ENCODE data around the gene PRKAR1B.
A peak's percentile ranks its signal among the peaks of the same experiment; 100 is the strongest.

Gene PRKAR1B

DNA sequence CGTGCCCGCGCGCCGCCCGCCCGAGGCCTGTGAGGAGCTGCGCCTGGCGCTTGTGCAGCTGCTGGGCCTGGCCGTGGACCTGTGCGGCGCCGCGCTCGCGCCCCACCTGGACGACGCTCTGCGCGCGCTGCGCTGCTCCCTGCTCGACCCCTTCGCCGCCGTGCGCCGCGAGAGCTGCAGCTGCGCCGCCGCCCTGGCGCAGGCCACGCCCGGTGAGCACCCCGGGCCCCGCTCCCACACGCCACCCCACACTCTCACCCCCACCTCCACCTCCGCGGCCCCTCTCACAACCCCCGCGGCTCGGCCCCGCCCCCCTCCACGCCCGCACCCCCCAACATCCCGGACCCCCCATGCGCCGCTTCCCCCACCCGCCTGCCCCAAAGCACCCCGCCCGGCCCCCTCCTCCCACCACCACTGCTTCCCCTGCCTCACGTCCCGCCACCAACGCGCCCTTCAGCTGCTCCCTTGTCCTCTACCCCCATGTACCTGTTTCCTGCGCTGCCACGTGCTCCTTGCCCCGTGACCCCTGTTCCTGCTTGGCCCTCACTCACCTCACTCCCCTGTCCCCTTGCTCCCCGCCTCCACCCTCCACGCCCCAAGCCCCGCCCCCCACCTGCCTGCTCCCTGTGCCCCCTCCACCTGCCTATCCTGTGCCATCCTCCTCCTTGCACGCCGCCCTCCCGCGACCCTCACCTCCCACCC, at the start of gene PRKAR1B:
TSS of gene PRKAR1B (minus strand) at position 178 of the 702 bp plus-strand sequence. CDS start 15,776 bp downstream, outside the sequence.
- peak in 1 of 2 donors; percentile 8 for DNase-seq (ENCODE audit: extremely low read depth in 1 of 2, low read depth in 1 of 2)

DNA sequence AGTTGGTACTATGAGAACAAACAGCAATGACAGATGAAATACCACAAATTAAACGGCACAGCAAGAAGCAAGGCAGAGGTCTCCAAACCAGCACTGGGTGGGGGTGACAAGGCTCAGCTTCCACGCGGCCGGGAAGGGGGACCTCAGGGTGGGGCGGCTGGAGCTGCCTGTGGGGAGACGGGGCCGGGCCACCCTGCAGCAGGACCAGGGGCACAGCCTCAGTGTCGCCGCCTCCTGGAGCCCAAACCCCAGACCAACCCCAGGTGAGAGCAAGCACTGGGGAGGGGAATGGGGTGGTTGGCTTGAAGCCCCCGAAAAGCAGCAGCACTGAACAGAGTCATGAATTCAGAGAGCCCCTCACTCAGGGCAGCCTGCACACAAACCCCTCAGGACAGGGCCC, 49.3 kb upstream of the PRKAR1B start:
- DNase-seq (ENCODE audit: extremely low read depth in 1 of 2, low read depth in 1 of 2) = no peak

DNA sequence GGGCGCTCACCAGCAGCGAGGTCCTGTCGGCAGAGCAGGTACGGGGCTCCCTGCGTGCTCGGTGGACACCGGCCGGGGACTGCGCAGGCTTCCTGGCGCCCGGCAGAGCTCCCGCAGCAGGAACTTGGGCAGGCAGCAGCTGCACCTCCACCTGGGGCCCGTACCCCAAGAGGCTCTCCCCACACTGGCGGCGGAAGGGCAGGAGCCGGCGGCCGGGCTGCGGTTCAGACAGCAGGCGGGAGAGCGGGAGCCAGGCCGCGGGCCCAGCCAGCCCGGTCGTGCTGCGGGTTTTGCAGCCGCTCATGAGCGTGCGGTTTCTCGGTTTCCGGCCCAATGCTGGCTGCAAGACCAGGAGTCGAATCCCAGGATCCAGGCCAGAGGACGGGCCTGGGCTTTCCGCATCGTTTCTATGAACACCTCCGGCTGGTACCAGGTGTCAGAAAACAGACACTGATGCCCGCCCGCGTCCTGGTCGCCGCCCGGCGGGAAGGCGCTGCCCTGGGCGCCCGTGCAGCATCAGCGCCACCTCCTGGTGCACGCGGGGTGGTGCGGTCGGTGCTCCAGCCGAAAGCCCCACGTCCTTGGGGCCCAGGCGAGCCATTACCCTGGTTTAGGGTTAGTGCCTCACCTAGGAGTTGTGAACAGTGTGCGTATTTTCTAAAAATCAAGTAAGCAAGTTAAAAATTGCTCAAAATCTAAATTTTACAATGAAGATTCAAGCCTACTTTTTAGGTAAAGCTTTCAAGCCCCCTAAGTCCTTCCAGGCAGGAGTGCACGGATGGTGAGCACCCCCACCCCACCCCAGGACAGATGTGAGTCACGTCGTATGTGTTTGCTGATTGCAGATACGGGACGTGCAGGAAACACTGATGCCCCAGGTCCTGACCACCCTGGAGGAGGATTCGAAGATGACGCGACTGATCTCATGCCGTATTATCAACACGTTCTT, 47.4 kb upstream of the PRKAR1B start:
- DNase-seq (ENCODE audit: extremely low read depth in 1 of 2, low read depth in 1 of 2) = peak; percentile 16 to 48

DNA sequence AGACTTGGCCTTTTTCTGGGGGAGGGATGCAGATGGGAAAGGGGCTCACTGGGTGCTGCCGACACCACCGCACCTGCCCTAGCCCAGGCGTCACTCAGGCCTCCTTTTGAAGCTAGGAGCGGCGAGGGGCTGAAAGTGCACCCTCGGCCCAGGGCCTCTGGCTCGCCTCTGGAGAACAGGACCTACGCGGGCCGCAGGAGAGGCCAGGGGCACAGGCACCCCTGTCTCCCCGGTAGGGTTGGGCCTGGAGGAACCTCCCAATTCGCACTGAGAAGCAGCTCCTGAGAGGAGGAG, 46.5 kb upstream of the PRKAR1B start:
- no peak for DNase-seq (ENCODE audit: extremely low read depth in 1 of 2, low read depth in 1 of 2)

DNA sequence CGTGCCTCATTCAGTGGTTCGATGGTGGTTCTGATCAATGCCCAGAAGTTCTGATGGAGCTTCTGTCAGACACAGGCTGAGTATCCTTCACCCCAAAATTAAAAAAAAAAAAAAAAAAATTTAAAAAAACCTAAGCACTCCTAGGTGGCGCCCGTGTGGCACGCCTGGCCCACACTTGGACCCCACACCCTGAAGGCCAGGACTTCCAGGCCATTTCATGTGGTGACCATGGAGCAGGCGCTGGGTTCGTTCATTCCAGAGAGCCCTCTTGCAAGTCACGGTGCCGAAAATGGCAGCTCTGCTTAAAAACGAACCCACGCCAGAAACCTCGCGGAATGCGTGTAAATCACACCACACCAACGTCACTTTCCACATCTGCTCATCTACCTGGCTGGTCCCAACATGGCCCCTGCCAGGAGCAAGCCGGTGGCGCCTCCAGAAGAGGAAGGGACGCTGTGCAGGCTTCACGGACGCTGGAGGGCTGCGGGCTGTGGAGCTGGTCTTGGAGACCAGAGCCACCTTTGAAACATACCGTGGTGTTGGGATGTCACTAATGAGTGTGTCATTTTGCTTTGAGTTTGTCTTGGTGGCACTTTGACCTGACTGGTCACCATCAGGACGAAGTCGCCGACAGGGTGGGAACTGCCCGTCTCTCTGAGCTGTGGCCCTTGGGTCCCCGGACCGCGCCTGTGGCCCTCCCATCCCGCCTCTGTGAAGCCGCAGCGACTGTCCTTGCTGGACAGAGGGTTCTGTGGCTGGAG, 46.0 kb upstream of the PRKAR1B start:
- DNase-seq (ENCODE audit: extremely low read depth in 1 of 2, low read depth in 1 of 2) = no peak

DNA sequence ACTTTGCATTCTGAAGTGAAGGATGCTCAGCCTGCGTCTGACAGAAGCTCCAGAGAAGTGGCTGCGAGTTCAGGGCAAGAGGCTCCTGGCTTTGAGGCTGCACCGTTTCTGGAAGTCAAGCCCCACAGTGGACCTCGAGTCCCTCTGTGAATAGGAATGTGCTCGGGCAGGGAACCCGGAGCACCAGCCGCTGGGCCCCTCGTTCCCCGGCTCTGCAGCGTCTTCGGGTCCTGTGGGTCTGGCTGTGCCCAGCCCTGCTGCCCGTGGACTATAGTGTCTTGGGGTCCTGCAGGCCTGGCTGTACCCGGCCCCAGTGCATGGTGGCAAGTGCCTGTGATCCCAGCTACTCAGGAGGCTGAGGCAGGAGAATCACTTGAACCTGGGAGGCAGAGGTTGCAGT, 45.3 kb upstream of the PRKAR1B start:
- no peak for DNase-seq (ENCODE audit: extremely low read depth in 1 of 2, low read depth in 1 of 2)

DNA sequence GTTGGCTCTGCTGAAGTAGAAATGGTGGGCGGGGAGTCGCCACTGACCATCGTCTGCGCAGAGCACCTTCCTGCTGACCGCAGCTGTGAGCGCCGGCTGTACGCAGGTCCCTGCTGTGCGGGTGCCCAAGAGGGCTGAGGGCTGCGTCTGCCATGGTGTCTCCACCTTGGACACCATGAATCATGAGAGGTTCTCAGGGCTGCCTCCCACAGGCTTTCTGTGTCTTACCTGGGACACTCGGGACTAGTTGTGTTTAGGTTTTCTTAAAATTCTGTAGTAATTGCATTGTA, 44.9 kb upstream of the PRKAR1B start:
- no peak for DNase-seq (ENCODE audit: extremely low read depth in 1 of 2, low read depth in 1 of 2)

DNA sequence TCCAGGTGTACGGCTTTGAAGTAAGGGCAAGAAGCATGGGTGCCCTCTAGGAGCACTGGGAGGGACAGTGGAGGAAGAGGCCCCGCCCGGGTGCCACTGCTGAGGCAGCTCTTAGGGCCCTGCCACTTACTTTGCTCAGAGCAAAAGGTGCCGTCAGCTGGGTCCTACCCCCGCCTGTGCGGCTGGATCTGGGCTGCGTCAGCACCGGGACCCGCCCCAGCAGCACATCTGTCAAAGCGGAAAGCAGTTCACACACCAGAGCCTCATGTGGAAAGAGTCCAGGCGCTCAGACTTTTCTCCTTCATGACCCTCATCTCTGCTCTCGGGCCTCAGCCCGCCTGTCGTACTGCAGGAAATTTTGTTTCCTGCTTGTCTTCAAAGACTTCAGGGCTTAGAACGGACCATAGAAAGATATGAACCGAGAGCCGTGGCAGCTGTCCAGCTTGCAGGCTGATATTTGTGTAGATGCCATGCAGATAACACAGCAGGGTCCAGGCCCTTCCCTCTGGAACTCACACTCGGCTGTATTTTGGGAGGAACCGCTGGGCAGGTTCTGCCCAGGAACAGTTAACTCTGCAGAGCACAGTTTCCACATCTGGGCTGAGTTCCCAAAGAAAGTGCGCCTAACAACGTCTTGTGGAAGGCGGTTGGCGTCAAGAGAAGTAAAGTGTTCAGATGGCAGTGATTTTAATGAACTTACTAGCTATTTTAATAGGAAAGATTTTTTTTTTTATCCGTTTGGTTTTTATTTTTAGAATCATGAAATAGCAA, 44.3 kb upstream of the PRKAR1B start:
- DNase-seq (ENCODE audit: extremely low read depth in 1 of 2, low read depth in 1 of 2) = no peak

DNA sequence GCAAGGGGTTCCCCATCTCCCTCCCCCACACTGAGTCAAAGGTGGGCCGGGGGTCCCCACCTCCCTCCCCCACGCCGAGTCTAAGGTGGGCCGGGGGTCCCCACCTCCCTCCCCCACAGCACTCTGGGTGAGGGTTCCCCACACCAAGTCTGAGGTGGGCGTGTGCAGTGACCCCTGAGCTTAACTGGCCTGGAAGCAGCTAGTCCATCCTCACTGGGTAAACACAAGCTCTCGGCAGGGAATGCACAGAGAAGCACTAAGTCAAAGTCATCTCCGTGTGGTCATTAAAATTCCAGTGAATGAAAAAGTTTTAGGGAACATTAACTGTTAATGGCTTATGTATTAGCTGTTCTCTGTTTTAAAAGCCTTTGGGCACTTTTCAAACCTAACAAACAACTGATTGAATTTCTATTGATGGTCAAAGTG, 43.7 kb upstream of the PRKAR1B start:
- no peak for DNase-seq (ENCODE audit: extremely low read depth in 1 of 2, low read depth in 1 of 2)

DNA sequence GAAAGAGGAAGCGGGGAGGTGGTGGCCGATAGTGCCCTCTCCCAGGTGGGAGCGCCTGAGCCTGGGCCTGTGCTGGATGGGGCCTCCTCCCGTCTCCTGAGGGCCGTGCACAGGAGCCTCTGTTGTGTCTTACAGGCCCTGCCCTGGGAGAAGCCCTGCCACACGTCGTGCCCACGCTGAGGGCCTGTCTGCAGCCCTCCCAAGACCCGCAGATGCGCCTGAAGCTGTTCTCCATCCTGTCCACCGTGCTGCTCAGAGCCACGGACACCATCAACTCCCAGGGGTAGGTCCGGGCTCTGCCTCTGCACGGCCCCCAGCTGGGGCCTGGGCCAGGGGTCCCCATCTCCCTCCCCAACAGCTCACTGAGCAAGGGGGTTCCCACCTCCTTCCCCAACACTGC, 43.3 kb upstream of the PRKAR1B start:
- DNase-seq (ENCODE audit: extremely low read depth in 1 of 2, low read depth in 1 of 2) = no peak

DNA sequence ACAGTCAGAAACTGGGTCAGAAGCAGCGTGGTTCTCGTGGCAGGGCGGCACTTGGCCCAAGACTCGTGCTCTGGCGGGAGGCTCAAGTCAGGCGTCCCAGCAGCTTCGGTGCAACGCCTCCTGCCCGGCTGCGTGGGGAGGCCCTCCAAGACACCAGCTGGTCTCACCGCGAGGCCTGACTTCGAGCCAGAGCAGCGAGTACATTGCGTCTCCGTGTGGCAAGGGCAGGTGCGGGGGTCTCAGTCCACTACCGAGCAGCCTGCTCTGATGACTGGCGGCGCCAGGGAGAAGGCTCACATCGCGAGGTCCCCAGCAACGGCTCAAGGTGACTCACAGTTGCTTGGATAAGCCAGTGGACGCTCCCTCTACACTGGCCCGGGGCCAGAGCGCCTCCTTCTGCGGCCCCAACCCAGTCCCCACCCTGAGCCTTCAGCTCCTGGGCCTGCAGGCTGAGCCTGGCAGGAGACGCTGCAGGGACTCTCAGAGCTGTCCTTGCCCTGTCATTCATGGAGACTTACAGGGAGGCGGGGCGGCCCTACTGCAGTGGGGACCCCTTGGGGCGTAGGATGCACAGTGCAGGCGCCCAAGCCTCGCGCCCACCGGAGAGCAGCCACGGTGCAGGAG, 41.9 kb upstream of the PRKAR1B start:
- no peak for DNase-seq (ENCODE audit: extremely low read depth in 1 of 2, low read depth in 1 of 2)

DNA sequence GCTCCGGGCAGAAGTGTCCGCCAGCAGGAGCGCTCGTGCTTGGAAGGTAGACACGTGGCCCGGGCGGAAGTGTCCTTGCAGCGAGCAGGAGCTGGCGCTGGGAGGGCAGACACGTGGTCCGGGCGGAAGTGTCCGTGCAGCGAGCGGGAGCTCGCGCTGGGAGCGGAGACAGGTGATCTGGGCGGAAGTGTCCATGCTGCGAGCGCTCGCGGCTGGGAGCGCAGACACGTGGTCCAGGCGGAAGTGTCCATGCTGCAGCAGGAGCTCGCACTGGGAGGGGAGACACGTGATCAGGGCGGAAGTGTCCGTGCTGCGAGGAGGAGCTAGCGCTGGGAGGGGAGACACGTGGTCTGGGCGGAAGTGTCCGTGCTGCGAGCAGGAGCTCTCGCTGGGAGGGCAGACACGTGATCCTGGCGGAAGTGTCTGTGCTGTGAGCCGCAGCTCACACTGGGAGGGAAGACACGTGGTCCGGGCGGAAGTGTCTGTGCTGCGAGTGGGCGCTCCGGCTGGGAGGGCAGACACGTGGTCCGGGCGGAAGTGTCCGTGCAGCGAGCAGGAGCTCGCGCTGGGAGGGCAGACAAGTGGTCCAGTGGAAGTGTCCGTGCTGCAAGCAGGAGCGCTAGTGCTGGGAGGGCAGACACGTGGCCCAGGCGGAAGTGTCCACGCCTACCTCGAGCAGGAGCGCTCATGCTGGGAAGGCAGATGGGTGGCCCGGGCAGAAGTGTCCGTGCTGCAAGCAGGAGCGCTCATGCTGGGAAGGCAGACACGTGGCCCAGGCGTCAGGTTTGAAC, 41.1 kb upstream of the PRKAR1B start:
- DNase-seq (ENCODE audit: extremely low read depth in 1 of 2, low read depth in 1 of 2) = no peak

DNA sequence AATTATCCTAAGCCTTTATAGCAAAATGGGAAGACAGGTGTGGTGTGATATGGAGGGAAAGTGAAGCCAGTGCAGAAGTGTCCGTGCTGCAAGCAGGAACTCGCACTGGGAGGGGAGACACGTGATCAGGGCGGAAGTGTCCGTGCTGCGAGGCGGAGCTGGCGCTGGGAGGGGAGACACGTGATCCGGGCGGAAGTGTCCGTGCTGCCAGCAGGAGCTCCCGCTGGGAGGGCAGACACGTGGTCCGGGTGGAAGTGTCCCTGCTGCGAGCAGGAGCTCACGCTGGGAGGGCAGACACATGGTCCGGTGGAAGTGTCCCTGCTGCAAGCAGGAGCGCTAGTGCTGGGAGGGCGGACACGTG, 40.5 kb upstream of the PRKAR1B start:
- DNase-seq (ENCODE audit: extremely low read depth in 1 of 2, low read depth in 1 of 2) = no peak

DNA sequence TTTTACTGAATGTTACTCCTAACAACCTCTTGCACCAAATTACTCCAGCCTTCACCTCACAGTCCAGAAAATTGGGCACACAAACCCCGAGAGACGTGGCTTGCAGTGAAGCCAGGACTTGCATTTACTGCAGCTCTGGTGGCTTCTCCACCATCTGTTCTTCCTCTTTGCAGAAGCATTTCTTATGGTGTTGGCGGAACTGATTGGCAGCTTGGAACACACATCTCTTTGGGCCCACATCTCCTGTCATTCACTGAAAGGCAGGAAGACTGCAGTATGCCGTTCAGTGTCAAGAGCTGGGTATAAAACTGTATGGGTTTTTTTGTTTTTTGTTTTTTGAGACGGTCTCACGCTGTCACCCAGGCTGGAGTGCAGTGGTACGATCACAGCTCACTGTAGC, 38.3 kb upstream of the PRKAR1B start:
- no peak for DNase-seq (ENCODE audit: extremely low read depth in 1 of 2, low read depth in 1 of 2)

DNA sequence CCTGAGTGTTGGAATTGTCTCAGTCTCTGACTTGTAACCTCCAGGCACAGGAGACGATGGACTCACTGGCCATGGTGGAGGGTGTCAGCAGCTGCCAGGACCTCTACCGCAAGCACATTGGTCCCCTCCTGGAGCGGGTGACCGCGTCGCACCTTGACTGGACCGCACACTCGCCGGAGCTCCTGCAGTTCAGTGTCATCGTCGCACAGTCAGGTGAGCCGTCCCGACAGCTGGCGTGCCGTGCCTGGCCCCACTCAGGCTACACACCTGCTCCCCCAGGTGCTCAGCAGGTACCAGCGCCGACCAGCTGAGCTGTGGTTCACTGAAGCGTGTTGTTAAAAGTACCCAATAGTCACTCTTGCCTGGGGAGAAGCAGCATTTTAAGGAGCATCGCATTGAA, 36.7 kb upstream of the PRKAR1B start:
- no peak for DNase-seq (ENCODE audit: extremely low read depth in 1 of 2, low read depth in 1 of 2)

DNA sequence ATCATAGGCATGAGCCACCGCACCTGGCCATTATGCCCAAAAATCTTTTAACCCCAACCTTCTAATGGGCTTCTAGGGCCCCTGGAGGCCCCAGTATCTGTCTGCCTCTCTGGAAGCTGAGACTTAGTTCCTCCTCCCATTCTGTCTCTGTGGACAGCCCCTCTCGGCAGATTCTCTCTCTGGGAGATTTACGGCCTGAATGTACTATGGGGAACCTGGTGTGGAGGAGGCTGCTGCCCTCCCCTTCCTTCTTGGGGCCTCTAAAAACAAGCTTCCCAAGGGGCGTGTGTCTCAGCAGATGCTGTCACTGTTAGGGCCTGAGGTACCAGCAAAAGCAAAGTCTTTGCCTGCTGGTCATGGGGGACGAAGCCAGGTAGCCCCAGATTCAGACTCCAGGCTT, 35.8 kb upstream of the PRKAR1B start:
- no peak for DNase-seq (ENCODE audit: extremely low read depth in 1 of 2, low read depth in 1 of 2)

DNA sequence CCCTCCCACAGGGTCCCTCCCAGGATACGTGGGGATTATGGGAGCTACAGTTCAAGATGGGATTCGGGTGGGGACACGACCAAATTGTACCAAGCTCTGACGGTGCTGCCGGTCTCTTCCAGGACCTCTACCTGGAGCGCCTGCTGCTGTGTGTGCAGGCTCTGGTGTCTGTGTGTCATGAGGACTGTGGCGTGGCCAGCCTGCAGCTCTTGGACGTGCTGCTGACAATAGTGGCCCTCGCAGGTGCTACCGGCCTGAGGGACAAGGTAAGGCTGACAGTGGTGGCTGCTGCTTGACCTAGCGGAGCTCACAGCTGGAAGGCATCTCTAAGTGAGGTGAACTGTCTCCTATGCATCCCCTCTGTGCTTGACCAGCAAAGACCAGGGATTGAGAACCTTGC, 34.5 kb upstream of the PRKAR1B start:
- no peak for DNase-seq (ENCODE audit: extremely low read depth in 1 of 2, low read depth in 1 of 2)

DNA sequence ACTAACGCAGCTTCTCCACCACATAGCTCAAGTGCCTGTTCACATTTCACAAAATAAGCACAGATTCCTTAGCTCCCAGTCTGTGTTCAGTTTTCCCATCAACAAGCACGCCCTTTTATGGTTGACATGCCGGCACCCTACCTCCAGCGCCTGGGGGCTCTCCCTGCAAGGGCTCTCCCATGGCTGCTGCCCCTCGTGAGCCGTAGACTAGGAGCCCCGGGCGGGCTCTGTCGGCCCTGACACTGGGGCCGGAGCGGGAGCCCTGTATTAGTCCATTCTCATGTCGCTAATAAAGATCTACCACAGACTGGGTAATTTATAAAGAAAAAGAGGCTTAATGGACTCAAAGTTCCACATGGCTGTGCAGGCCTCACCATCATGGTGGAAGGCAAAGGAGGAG, 34.0 kb upstream of the PRKAR1B start:
- DNase-seq (ENCODE audit: extremely low read depth in 1 of 2, low read depth in 1 of 2) = no peak

DNA sequence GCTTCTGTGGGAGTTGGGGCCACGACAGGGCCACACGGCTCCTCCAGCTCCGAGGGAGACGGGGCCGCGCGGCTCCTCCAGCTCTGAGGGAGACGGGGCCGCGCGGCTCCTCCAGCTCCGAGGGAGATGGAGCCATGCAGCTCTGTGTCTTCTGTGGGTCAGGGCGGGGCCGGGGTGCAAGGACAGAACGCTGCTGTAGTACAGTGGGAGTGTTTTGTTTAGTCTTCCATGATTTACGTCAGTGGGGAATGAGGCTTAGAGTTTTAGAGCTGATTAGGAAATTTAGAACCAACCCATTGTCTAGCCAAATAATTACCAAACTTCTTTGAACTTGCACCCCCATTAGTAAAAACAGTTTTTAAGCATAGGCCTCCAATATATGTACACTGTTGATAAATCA, 32.9 kb upstream of the PRKAR1B start:
- no peak for DNase-seq (ENCODE audit: extremely low read depth in 1 of 2, low read depth in 1 of 2)

DNA sequence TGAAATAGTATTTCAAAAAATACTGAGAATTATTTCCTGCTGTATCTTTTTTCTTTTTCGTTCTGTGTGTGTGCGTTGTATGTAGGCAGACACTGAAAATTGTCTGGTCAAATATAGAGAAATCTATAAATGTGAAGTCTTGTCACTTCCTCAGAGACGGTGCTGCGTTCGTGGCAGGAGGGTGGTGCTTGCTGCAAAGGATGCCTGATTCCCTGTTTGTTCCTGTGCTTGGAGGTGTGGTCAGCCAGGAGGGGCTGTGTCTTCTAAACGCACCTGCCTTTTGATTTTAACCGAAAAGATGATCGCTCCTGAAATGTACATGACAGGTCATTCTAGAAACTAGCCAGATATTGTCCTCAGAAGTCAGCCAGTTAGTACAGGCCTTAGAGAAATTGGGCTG, 32.5 kb upstream of the PRKAR1B start:
- no peak for DNase-seq (ENCODE audit: extremely low read depth in 1 of 2, low read depth in 1 of 2)

Measured in activated CD8-positive, alpha-beta memory T cell treated with anti-CD3 and anti-CD28 coated beads for 1 hour (primary cell).